Measurements from ENCODE around the gene UQCC5. TPM values are rescaled to one million over a fixed set of nuclear protein-coding genes. Genes with fewer than 3 reads are reported as not detected.

UQCC5 gene
- total RNA-seq, 1 donor from 2014 or later = 2.4 TPM

DNA sequence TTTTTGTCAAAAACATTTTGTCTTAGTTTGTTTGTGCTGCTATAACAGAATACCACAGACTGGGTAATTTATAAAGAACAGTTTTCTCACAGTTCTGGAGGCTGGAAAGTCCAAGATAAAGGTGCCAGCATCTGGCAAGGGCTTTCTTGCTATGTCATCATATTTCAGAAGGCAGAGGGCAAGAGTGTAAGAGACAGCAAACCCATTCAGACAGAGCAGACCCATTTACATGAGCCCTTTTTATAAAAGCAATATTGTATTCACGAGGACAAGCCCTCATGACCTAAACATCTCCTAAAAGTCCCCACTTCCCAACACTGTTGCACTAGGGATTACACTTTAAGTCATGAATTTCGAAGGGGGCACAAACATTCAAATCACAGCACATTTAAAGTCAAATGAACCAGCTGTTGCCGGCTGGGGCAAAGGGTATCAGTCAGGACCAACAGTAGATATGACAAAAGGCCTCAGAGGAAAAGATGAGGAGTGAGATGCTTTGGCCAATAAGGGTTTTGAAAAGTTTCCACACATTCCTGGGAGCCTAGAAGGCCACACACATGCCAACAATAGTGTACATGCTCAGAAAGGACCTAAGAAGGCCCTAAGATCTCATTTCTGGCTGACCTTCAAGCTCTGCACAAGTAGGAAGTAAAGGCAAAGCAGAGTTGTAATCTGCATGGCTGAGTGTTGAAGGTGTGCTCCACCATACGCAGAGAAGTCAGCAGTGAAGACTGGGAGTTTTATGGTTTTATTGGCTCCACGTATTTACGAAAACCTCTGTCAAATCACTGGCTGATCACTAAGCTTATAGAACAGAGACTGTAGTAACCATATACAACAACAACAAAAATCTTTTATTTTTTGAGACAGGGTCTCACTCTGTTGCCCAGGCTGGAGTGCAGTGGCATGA, 37.9 kb downstream of the UQCC5 start:
- no peak for DNase-seq (ENCODE audit: low read depth)
- no peak overlapping the region for H3K4me3 ChIP-seq (ENCODE audit: low read depth, low read length)
- TF ChIP-seq, protein P1, sequence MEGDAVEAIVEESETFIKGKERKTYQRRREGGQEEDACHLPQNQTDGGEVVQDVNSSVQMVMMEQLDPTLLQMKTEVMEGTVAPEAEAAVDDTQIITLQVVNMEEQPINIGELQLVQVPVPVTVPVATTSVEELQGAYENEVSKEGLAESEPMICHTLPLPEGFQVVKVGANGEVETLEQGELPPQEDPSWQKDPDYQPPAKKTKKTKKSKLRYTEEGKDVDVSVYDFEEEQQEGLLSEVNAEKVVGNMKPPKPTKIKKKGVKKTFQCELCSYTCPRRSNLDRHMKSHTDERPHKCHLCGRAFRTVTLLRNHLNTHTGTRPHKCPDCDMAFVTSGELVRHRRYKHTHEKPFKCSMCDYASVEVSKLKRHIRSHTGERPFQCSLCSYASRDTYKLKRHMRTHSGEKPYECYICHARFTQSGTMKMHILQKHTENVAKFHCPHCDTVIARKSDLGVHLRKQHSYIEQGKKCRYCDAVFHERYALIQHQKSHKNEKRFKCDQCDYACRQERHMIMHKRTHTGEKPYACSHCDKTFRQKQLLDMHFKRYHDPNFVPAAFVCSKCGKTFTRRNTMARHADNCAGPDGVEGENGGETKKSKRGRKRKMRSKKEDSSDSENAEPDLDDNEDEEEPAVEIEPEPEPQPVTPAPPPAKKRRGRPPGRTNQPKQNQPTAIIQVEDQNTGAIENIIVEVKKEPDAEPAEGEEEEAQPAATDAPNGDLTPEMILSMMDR (conservative IDR thresholded peaks at IDR 0.05; ENCODE audit: low read depth, low read length) = no peak

Other genes starting within 250 kb of the UQCC5 start
- 11.9 and 17.6 TPM in 2 replicates for gene GLYCTK, start 248.8 kb upstream of the UQCC5 start, total RNA-seq
- gene DNAH1, start 220.3 kb upstream of the UQCC5 start, total RNA-seq = 0.29 and 0.51 TPM in 2 replicates
- 67.8 and 88.7 TPM in 2 replicates for gene BAP1, start 126.6 kb upstream of the UQCC5 start, total RNA-seq
- 5.8 and 7.3 TPM in 2 replicates for gene PHF7, start 125.9 kb upstream of the UQCC5 start, total RNA-seq
- gene SEMA3G, start 91.5 kb upstream of the UQCC5 start, total RNA-seq = 0.43 and 5.1 TPM in 2 replicates
- gene TNNC1, start 82.6 kb upstream of the UQCC5 start, total RNA-seq = 0.51 and 0.58 TPM in 2 replicates
- 27.8 and 40.8 TPM in 2 replicates for gene NISCH, start 81.0 kb upstream of the UQCC5 start, total RNA-seq
- gene STAB1, start 41.3 kb upstream of the UQCC5 start, total RNA-seq = 0.14 and 0.52 TPM in 2 replicates
- 144 and 229 TPM in 2 replicates for gene NT5DC2, start 2.7 kb upstream of the UQCC5 start, total RNA-seq
- gene PBRM1, start 149.3 kb downstream of the UQCC5 start, total RNA-seq = 40.5 and 51.5 TPM in 2 replicates
- 128 and 141 TPM in 2 replicates for gene GNL3, start 149.4 kb downstream of the UQCC5 start, total RNA-seq
- gene GLT8D1, start 169.2 kb downstream of the UQCC5 start, total RNA-seq = 59.2 and 59.5 TPM in 2 replicates
- gene SPCS1, start 169.5 kb downstream of the UQCC5 start, total RNA-seq = 171 and 212 TPM in 2 replicates
- gene NEK4, start 234.3 kb downstream of the UQCC5 start, total RNA-seq = 13.3 and 22.9 TPM in 2 replicates
- not detected in 2 replicates for gene ITIH1, start 241.0 kb downstream of the UQCC5 start, total RNA-seq